HS-27A (cell line): ENCODE results near the gene MARS1.
A peak's percentile ranks its signal among the peaks of the same experiment; 100 is the strongest.

ENCODE experiments used
- DNase-seq: peaks from one replicate; pipeline ENCODE4 v3.0.0-alpha.2; 2012; ENCODE audit warnings: low read depth, missing footprints

The MARS1 gene

GRCh38 chr12:57458665-57459054 lies 29.2 kb upstream of the MARS1 start:
- no peak for DNase-seq

GRCh38 chr12:57459055-57459749 lies 28.7 kb upstream of the MARS1 start:
- peak; percentile 90 for DNase-seq

GRCh38 chr12:57459750-57460467 lies 28.0 kb upstream of the MARS1 start, which contains the start of gene GLI1:
Gene GLI1 (plus strand): TSS chr12:57459785. CDS start chr12:57463692, 3,907 bp downstream.
- no peak for DNase-seq

GRCh38 chr12:57460468-57460784 lies 27.4 kb upstream of the MARS1 start:
- DNase-seq: no peak

GRCh38 chr12:57460841-57461275 lies 27.0 kb upstream of the MARS1 start:
- no peak for DNase-seq

DNA sequence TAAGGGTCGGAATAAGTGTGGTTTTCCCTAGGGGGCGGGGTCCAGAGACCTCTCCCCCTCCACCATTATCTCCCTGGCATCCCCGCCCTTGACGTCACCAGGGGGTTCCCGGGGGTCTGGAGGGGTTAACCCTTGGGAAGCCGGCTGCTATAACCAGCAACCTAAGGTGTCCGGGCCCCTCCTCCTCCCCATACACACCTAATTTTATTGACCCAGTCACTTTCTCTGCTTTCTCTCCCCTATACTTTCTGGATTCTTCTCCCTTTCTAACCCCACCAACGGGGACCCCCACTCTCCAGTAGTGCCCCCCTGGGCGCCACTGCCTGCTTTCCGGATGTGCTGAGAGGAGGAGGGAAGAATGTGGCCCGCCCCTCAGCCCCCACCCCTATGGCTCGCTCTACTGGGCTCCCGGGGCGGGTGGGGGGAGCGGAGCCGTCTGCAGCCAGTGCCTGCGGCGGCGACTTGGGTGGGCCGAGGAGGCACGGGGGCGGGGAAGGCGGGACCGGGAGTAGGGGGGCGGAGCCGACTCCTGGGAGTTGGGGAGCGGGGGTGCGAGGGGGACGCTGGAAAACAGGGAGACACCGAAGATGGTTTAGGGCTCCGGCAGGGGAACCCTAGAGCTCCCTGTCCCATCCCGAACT lies 26.5 kb upstream of the MARS1 start:
- no peak for DNase-seq

- DNase-seq: no peak
These were observed 26.0 kb upstream of the MARS1 start for GRCh38 chr12:57461917-57462250.

DNA sequence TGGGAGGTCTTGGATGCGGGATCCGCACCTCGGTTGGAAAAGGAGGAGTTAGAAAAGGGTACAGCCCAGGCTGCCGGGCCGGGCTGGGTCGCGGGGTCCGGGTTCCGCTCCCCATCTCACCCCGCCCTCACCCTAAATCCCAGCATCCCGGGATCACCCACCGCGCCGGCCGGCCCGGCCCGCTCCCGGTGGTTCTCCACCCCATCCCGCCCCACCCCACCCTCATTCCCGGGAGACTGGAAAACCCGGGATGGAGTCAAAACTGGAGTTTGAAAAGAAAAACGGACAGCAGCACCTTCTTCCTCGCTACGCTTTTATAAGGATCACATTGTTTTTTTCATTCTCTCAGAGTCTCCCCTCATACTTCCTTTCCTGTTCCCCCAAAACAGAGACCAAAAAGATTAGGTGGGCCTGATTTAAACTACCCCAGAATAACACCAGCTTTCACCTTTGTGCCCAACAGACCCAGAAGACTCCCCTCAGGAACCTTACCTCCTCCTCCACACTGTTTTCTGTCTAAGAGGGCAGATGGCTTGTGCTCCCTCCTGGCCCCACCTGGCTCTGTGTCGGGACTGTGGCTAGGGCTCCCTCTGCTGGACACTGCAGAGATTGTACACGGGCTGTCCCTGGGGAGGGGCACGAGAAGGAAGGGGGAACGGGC lies 25.5 kb upstream of the MARS1 start:
- peak; percentile 89 for DNase-seq

- no peak for DNase-seq
These were observed 25.0 kb upstream of the MARS1 start for GRCh38 chr12:57462912-57463253.

DNA sequence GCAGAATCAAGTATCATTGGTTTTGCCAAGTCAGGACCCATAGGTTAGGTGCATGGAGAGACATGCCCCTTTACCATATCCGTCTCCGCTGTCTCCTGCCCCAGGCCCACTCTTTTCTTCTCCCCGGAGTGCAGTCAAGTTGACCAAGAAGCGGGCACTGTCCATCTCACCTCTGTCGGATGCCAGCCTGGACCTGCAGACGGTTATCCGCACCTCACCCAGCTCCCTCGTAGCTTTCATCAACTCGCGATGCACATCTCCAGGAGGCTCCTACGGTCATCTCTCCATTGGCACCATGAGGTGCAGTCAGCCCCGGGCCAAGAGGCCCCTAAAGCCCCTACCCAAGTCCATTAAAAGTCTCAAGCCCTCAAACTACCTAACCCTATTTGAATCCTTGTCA lies 23.3 kb upstream of the MARS1 start:
- DNase-seq: no peak

- DNase-seq: no peak
These were observed 22.7 kb upstream of the MARS1 start for GRCh38 chr12:57465030-57465746.

- no peak for DNase-seq
These were observed 21.9 kb upstream of the MARS1 start for GRCh38 chr12:57465747-57466505.

DNA sequence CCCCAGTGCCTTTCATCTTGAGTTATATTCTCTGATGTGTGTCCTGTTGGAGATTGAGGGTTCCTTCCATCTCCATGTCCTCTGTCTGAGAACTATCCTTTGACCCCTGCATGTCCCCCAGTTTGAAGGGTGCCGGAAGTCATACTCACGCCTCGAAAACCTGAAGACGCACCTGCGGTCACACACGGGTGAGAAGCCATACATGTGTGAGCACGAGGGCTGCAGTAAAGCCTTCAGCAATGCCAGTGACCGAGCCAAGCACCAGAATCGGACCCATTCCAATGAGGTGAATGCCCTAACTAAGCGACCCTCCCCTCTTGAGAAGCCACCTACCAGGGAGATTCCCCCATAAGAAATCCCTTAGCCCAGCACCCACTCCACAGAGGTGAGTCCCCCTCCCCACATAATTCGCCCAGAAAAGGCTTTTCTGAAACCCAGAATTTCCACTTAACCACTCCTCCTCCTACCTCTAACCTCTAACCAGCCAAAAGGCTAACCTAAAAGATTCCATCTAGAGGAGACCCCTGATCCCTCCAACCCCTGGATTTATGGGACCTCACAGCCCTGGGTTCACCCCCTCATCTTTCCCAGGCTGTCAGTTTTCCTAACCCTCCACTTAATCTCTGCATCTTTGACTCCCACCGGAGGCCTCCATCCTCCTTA lies 20.5 kb upstream of the MARS1 start:
- DNase-seq: no peak

DNA sequence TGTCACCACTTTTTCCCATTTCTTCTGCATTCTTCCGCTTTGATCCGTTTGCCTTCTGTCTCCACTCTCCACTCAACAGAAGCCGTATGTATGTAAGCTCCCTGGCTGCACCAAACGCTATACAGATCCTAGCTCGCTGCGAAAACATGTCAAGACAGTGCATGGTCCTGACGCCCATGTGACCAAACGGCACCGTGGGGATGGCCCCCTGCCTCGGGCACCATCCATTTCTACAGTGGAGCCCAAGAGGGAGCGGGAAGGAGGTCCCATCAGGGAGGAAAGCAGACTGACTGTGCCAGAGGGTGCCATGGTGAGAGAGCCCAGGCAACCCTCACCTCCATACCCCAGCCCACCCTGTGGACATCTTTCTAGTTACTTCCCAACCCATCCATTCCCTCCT lies 20.0 kb upstream of the MARS1 start:
- DNase-seq: no peak

- no peak for DNase-seq
These were observed 18.3 kb upstream of the MARS1 start for GRCh38 chr12:57469296-57470164.

DNA sequence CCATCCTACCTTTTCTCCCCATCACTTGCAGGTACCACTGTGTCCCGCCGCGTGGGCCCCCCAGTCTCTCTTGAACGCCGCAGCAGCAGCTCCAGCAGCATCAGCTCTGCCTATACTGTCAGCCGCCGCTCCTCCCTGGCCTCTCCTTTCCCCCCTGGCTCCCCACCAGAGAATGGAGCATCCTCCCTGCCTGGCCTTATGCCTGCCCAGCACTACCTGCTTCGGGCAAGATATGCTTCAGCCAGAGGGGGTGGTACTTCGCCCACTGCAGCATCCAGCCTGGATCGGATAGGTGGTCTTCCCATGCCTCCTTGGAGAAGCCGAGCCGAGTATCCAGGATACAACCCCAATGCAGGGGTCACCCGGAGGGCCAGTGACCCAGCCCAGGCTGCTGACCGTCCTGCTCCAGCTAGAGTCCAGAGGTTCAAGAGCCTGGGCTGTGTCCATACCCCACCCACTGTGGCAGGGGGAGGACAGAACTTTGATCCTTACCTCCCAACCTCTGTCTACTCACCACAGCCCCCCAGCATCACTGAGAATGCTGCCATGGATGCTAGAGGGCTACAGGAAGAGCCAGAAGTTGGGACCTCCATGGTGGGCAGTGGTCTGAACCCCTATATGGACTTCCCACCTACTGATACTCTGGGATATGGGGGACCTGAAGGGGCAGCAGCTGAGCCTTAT lies 17.4 kb upstream of the MARS1 start:
- DNase-seq: no peak

DNA sequence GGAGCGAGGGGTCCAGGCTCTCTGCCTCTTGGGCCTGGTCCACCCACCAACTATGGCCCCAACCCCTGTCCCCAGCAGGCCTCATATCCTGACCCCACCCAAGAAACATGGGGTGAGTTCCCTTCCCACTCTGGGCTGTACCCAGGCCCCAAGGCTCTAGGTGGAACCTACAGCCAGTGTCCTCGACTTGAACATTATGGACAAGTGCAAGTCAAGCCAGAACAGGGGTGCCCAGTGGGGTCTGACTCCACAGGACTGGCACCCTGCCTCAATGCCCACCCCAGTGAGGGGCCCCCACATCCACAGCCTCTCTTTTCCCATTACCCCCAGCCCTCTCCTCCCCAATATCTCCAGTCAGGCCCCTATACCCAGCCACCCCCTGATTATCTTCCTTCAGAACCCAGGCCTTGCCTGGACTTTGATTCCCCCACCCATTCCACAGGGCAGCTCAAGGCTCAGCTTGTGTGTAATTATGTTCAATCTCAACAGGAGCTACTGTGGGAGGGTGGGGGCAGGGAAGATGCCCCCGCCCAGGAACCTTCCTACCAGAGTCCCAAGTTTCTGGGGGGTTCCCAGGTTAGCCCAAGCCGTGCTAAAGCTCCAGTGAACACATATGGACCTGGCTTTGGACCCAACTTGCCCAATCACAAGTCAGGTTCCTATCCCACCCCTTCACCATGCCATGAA lies 16.8 kb upstream of the MARS1 start:
- no peak for DNase-seq

- DNase-seq: no peak
These were observed 16.2 kb upstream of the MARS1 start for GRCh38 chr12:57471661-57472060.

GRCh38 chr12:57472391-57472790 lies 15.5 kb upstream of the MARS1 start:
- no peak for DNase-seq
